ENCODE results near the gene SRPK2.
A peak's percentile ranks its signal among the peaks of the same experiment; 100 is the strongest.

The SRPK2 gene

GRCh38 chr7:105122619-105123018 is 266.1 kb downstream of the SRPK2 start:
- H3K9me3 Mint-ChIP-seq = no peaks in the 10 kb centered on the region
- H3K4me3 Mint-ChIP-seq = no peak overlapping the region
- H3K27ac Mint-ChIP-seq = no peak overlapping the region
- no peaks in the 10 kb centered on the region for H3K27me3 Mint-ChIP-seq (ENCODE audit: low read depth)
- peaks cover 14% of the 10 kb centered on the region for H3K36me3 Mint-ChIP-seq (ENCODE audit: low read depth)
- peaks cover 3% of the 10 kb centered on the region for H3K4me1 Mint-ChIP-seq (ENCODE audit: low read depth)

- Mint-ChIP-seq H3K4me3 (no peak overlapping the region), H3K36me3 (ENCODE audit: low read depth) (peaks cover 35% of the 10 kb centered on the region), H3K9me3 (no peaks in the 10 kb centered on the region), H3K27me3 (ENCODE audit: low read depth) (no peaks in the 10 kb centered on the region), H3K4me1 (ENCODE audit: low read depth) (no peaks in the 10 kb centered on the region), H3K27ac (no peak overlapping the region)
Measured at GRCh38 chr7:105118612-105119600, 269.8 kb downstream of the SRPK2 start.

GRCh38 chr7:105112440-105113418 is 276.0 kb downstream of the SRPK2 start:
- H3K4me1 Mint-ChIP-seq (ENCODE audit: low read depth) = peaks cover 10% of the 10 kb centered on the region
- H3K27ac Mint-ChIP-seq = peak overlapping the region; percentile 76
- H3K9me3 Mint-ChIP-seq = no peaks in the 10 kb centered on the region
- H3K27me3 Mint-ChIP-seq (ENCODE audit: low read depth) = no peaks in the 10 kb centered on the region
- no peak overlapping the region for H3K4me3 Mint-ChIP-seq
- peaks cover 60% of the 10 kb centered on the region for H3K36me3 Mint-ChIP-seq (ENCODE audit: low read depth)

DNA sequence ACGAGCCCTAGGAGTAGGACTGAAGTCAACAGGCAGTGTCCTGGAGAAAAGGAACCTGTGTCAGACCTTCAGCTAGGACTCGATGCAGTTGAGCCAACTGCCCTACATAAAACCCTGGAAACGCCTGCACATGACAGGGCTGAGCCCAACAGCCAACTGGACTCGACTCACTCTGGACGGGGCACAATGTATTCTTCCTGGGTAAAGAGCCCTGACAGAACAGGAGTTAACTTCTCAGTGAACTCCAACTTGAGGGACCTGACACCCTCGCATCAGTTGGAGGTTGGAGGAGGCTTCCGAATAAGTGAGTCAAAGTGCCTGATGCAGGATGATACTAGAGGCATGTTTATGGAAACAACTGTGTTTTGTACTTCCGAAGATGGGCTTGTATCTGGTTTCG is 281.3 kb downstream of the SRPK2 start:
- H3K27me3 Mint-ChIP-seq (ENCODE audit: low read depth) = no peaks in the 10 kb centered on the region
- no peak overlapping the region for H3K27ac Mint-ChIP-seq
- no peaks in the 10 kb centered on the region for H3K9me3 Mint-ChIP-seq

DNA sequence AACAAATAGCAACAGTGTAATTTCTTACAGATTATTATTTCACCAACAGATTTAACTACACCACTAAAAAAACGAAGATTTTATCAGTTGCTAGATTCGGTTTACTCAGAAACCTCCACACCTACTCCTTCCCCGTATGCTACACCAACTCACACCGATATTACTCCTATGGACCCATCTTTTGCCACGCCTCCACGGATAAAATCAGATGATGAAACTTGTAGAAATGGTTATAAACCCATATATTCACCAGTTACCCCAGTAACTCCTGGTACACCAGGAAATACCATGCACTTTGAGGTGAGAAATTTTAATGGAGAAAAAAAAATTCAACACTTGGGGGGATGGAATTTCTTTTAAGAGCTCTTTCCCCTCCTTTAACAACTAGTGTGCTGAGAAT is 282.2 kb downstream of the SRPK2 start:
- no peaks in the 10 kb centered on the region for H3K27me3 Mint-ChIP-seq (ENCODE audit: low read depth)
- no peaks in the 10 kb centered on the region for H3K9me3 Mint-ChIP-seq
- peaks cover 50% of the 10 kb centered on the region for H3K36me3 Mint-ChIP-seq (ENCODE audit: low read depth)
- H3K4me1 Mint-ChIP-seq (ENCODE audit: low read depth) = peaks cover 13% of the 10 kb centered on the region
- H3K4me3 Mint-ChIP-seq = no peak overlapping the region
- H3K27ac Mint-ChIP-seq = no peak overlapping the region

More for the DNA sequence above, 281.3 kb downstream of the SRPK2 start:
- Mint-ChIP-seq H3K36me3 (ENCODE audit: low read depth) (peaks cover 60% of the 10 kb centered on the region), H3K4me1 (ENCODE audit: low read depth) (peaks cover 20% of the 10 kb centered on the region), H3K4me3 (no peak overlapping the region)

DNA sequence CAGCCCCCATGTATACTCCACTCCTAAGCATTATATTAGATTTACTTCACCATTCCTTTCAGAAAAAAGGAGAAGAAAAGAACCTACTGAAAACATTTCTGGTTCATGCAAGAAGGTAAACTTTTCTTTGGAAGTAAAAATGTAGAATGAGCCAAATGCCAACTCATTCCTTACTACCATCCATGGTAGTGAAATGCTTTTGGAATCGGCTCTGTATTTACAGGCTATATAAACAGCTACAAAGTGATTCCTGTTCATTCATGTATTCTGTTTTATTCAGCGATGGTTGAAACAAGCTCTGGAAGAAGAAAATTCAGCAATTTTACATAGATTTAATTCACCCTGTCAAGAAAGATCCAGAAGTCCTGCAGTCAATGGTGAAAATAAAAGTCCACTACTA is 283.1 kb downstream of the SRPK2 start:
- Mint-ChIP-seq H3K27me3 (ENCODE audit: low read depth) (no peaks in the 10 kb centered on the region), H3K36me3 (ENCODE audit: low read depth) (peaks cover 49% of the 10 kb centered on the region), H3K9me3 (no peaks in the 10 kb centered on the region), H3K4me3 (no peak overlapping the region), H3K4me1 (ENCODE audit: low read depth) (peaks cover 19% of the 10 kb centered on the region), H3K27ac (no peak overlapping the region)

- H3K27me3 Mint-ChIP-seq (ENCODE audit: low read depth) = no peaks in the 10 kb centered on the region
- H3K4me3 Mint-ChIP-seq = no peak overlapping the region
- no peak overlapping the region for H3K27ac Mint-ChIP-seq
- peaks cover 43% of the 10 kb centered on the region for H3K36me3 Mint-ChIP-seq (ENCODE audit: low read depth)
- peaks cover 33% of the 10 kb centered on the region for H3K4me1 Mint-ChIP-seq (ENCODE audit: low read depth)
- no peaks in the 10 kb centered on the region for H3K9me3 Mint-ChIP-seq
Measured at GRCh38 chr7:105102557-105103352, 286.0 kb downstream of the SRPK2 start.

GRCh38 chr7:105101864-105102263 is 286.9 kb downstream of the SRPK2 start:
- Mint-ChIP-seq H3K4me3 (no peak overlapping the region), H3K27ac (no peak overlapping the region), H3K27me3 (ENCODE audit: low read depth) (no peaks in the 10 kb centered on the region), H3K9me3 (no peaks in the 10 kb centered on the region), H3K36me3 (ENCODE audit: low read depth) (peaks cover 42% of the 10 kb centered on the region), H3K4me1 (ENCODE audit: low read depth) (peaks cover 36% of the 10 kb centered on the region)

DNA sequence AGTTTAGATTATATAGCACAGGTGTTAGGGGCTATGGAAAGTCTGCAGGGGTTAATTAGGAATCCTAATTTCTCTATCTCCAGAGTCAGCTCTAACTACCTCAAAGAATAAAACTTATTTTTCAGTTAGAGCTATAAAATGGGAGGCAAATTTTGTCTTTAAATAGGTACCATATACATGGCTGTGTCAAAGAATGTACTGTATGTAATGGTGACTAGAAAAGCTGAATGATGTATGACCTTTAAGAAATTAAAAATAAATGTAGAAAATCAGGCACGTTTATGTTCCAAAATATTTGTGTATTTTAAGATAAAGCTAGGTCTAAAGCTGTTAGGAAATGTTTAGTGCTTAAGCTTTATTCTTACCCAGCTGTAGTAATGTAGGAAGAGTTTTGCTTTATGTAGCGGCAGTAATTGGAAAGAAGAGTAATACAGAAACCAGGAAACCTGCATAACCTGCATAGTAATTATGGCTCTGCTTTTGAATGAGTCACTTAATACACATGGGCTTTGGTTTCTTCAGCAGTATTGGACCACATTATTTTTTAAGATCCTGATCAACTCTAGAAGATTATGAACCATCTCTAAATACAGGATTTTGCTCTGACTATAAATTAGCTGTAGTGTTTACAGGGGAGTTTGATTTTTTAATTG is 289.7 kb downstream of the SRPK2 start:
- Mint-ChIP-seq H3K4me1 (ENCODE audit: low read depth) (peaks cover 35% of the 10 kb centered on the region), H3K27me3 (ENCODE audit: low read depth) (no peaks in the 10 kb centered on the region), H3K36me3 (ENCODE audit: low read depth) (peaks cover 32% of the 10 kb centered on the region), H3K4me3 (no peak overlapping the region), H3K9me3 (no peaks in the 10 kb centered on the region), H3K27ac (peak overlapping the region; percentile 74)

- Mint-ChIP-seq H3K27me3 (ENCODE audit: low read depth) (no peaks in the 10 kb centered on the region), H3K36me3 (ENCODE audit: low read depth) (peaks cover 27% of the 10 kb centered on the region), H3K4me1 (ENCODE audit: low read depth) (peaks cover 31% of the 10 kb centered on the region), H3K9me3 (no peaks in the 10 kb centered on the region), H3K4me3 (no peak overlapping the region), H3K27ac (peak overlapping the region; percentile 43)
Measured at GRCh38 chr7:105097619-105098018, 291.1 kb downstream of the SRPK2 start.

GRCh38 chr7:105096306-105096705 is 292.4 kb downstream of the SRPK2 start:
- Mint-ChIP-seq H3K27ac (no peak overlapping the region), H3K27me3 (ENCODE audit: low read depth) (no peaks in the 10 kb centered on the region), H3K36me3 (ENCODE audit: low read depth) (peaks cover 33% of the 10 kb centered on the region), H3K4me1 (ENCODE audit: low read depth) (peaks cover 29% of the 10 kb centered on the region), H3K9me3 (no peaks in the 10 kb centered on the region), H3K4me3 (no peak overlapping the region)

GRCh38 chr7:105094966-105095365 is 293.8 kb downstream of the SRPK2 start:
- H3K27ac Mint-ChIP-seq = no peak overlapping the region
- H3K27me3 Mint-ChIP-seq (ENCODE audit: low read depth) = no peaks in the 10 kb centered on the region
- H3K4me1 Mint-ChIP-seq (ENCODE audit: low read depth) = peaks cover 20% of the 10 kb centered on the region
- H3K4me3 Mint-ChIP-seq = no peak overlapping the region
- peaks cover 33% of the 10 kb centered on the region for H3K36me3 Mint-ChIP-seq (ENCODE audit: low read depth)
- H3K9me3 Mint-ChIP-seq = no peaks in the 10 kb centered on the region

DNA sequence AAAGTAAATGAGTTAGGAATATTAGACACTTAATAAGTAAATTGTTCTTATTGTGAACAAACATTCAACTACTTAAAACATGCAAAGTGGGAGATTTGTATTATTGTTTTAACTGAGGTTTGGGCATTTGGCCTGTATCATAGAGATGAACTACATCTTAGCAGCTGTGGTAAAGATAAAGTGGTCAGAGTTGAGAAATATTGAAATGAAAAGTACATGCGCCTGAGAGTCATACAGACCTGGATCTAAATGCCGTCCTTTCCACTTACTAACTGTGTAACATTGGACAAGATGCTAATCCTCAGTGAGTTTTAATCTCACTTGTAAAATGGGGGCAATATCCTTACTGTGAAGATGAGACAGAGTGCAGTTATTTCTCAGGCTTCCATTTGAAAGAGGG is 300.3 kb downstream of the SRPK2 start:
- H3K27ac Mint-ChIP-seq = peak overlapping the region; percentile 1

More for the DNA sequence above, 300.3 kb downstream of the SRPK2 start:
- Mint-ChIP-seq H3K27me3 (ENCODE audit: low read depth) (no peaks in the 10 kb centered on the region), H3K36me3 (ENCODE audit: low read depth) (peaks cover 38% of the 10 kb centered on the region), H3K9me3 (no peaks in the 10 kb centered on the region), H3K4me3 (no peak overlapping the region), H3K4me1 (ENCODE audit: low read depth) (peaks cover 9% of the 10 kb centered on the region)

Measured in T-helper 1 cell treated with Interleukin-12 subunit alpha and Interleukin-12 subunit beta and Interleukin-4 antibody, amounts not matched to agents 30 μg/mL and 1 μg/mL, for 36 hours (primary cell).